T-cell (primary cell): Measurements from ENCODE around the gene TFE3. TPM values are rescaled to one million over a fixed set of nuclear protein-coding genes. Genes with fewer than 3 reads are reported as not detected.

Experiments
- ATAC-seq, 4 experiments: fragments of 200-7000 bp in 3 of 4; fragments of 150-1000 bp in 1 of 4; cut with Tn5 transposase; replicated peaks in 1 of 4; 1 replicate in 3 of 4; 2 replicates in 1 of 4; pipeline ENCODE4 v1.10.0; 2021; ENCODE audit warnings: moderate library complexity in 3 of 4, mild to moderate bottlenecking in 2 of 4, moderate number of reproducible peaks in 1 of 4
- CTCF ChIA-PET, 2 donors: fragments of 300-600 bp; sonication (Branson Sonifier 250); formaldehyde crosslinking; loops; one replicate each; lab custom pipeline; 2022; ENCODE audit warnings: antibody characterized with exemption in 2 of 2; lab: Charles Lee
- POLR2A ChIA-PET, 2 donors: fragments of 300-600 bp; sonication (Branson Sonifier 250); formaldehyde crosslinking; loops; one replicate each; lab custom pipeline; 2022; ENCODE audit warnings: antibody characterized with exemption in 2 of 2; lab: Charles Lee
- DNase-seq, 35 experiments: peaks; one replicate each; pipeline versions ENCODE4 v3.0.0 to v3.0.0-alpha.2; 2013 to 2023
- H3K27ac ChIP-seq: one replicate; pipeline ENCODE4 v1.5.1; 2013; ENCODE audit warnings: low read length
- H3K27me3 ChIP-seq, 2 experiments: replicated peaks in 1 of 2; 1 replicate in 1 of 2; 2 replicates in 1 of 2; pipeline versions ENCODE4 v1.6.1 to v1.7.0; 2013; ENCODE audit warnings: low read length in 1 of 2, mixed read lengths in 1 of 2; ENCODE audit not compliant: control insufficient read depth in 2 of 2, insufficient read depth in 2 of 2; ENCODE audit errors: extremely low read depth in 1 of 2
- H3K36me3 ChIP-seq, 2 donors: 1 replicate in 1 of 2; 2 replicates in 1 of 2; pipeline versions ENCODE4 v1.6.1 to v1.7.0; 2013; ENCODE audit warnings: low read length in 1 of 2; ENCODE audit not compliant: control insufficient read depth in 2 of 2, insufficient read depth in 1 of 2; ENCODE audit errors: extremely low read depth in 1 of 2
- H3K4me1 ChIP-seq, 2 experiments: 1 replicate in 1 of 2; 2 replicates in 1 of 2; pipeline versions ENCODE4 v1.6.1 to v1.7.0; 2013; ENCODE audit warnings: low read length in 2 of 2, mixed read lengths in 1 of 2; ENCODE audit not compliant: insufficient read depth in 2 of 2, control insufficient read depth in 1 of 2; ENCODE audit errors: extremely low read depth in 1 of 2
- H3K4me3 ChIP-seq, 2 donors: 1 replicate in 1 of 2; 2 replicates in 1 of 2; pipeline versions ENCODE4 v1.5.1 to v1.7.0; 2013; ENCODE audit warnings: mild to moderate bottlenecking in 2 of 2, low read length in 1 of 2, moderate library complexity in 1 of 2; ENCODE audit not compliant: control insufficient read depth in 1 of 2; ENCODE audit errors: extremely low read depth in 1 of 2
- H3K9me3 ChIP-seq: 2 replicates; pipeline ENCODE4 v1.7.0; 2013
- H3K27ac Mint-ChIP-seq, 2 donors: one replicate each; pipeline ENCODE4 v1.8.0; 2020 to 2021; ENCODE audit warnings: mild to moderate bottlenecking in 2 of 2, mixed read lengths in 2 of 2
- H3K27me3 Mint-ChIP-seq, 2 donors: one replicate each; pipeline ENCODE4 v1.8.0; 2021 to 2022; ENCODE audit warnings: mixed read lengths in 2 of 2
- H3K36me3 Mint-ChIP-seq: one replicate; pipeline ENCODE4 v1.8.0; 2021; ENCODE audit warnings: mixed read lengths
- H3K4me1 Mint-ChIP-seq, 3 donors: one replicate each; pipeline ENCODE4 v1.8.0; 2020 to 2022; ENCODE audit warnings: mixed read lengths in 3 of 3, mild to moderate bottlenecking in 1 of 3
- H3K4me3 Mint-ChIP-seq, 3 donors: one replicate each; pipeline ENCODE4 v1.8.0; 2020 to 2022; ENCODE audit warnings: mild to moderate bottlenecking in 3 of 3, mixed read lengths in 3 of 3, moderate library complexity in 3 of 3
- H3K9me3 Mint-ChIP-seq, 3 donors: one replicate each; pipeline ENCODE4 v1.8.0; 2020 to 2022; ENCODE audit warnings: mixed read lengths in 3 of 3
- WGBS: methylation state at CpG from one replicate; pipeline ENCODE4 v1.1.5; 2013; ENCODE audit warnings: missing lambda C conversion rate; ENCODE audit not compliant: insufficient coverage; 5-methylcytosine and 5-hydroxymethylcytosine counted together
- total RNA-seq, 35 experiments: library from RNA in 6 of 35; stranded (reverse) in 6 of 35; fragments of 120-200 nt in 1 of 35; gene quantifications; one replicate each; pipeline versions ENCODE4 v1.2.1 to v1.2.4 and lab custom pipeline; 2013 to 2026

Gene TFE3, protein sequence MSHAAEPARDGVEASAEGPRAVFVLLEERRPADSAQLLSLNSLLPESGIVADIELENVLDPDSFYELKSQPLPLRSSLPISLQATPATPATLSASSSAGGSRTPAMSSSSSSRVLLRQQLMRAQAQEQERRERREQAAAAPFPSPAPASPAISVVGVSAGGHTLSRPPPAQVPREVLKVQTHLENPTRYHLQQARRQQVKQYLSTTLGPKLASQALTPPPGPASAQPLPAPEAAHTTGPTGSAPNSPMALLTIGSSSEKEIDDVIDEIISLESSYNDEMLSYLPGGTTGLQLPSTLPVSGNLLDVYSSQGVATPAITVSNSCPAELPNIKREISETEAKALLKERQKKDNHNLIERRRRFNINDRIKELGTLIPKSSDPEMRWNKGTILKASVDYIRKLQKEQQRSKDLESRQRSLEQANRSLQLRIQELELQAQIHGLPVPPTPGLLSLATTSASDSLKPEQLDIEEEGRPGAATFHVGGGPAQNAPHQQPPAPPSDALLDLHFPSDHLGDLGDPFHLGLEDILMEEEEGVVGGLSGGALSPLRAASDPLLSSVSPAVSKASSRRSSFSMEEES
- 10 to 100 TPM; 34.3 to 38.8 (median 35.6) TPM for total RNA-seq
- 12.0 TPM for total RNA-seq (2013)
- total RNA-seq (lab: John Stamatoyannopoulos, UW) = 26.5 to 65.3 (median 43.4) reads per million in 29 experiments

DNA sequence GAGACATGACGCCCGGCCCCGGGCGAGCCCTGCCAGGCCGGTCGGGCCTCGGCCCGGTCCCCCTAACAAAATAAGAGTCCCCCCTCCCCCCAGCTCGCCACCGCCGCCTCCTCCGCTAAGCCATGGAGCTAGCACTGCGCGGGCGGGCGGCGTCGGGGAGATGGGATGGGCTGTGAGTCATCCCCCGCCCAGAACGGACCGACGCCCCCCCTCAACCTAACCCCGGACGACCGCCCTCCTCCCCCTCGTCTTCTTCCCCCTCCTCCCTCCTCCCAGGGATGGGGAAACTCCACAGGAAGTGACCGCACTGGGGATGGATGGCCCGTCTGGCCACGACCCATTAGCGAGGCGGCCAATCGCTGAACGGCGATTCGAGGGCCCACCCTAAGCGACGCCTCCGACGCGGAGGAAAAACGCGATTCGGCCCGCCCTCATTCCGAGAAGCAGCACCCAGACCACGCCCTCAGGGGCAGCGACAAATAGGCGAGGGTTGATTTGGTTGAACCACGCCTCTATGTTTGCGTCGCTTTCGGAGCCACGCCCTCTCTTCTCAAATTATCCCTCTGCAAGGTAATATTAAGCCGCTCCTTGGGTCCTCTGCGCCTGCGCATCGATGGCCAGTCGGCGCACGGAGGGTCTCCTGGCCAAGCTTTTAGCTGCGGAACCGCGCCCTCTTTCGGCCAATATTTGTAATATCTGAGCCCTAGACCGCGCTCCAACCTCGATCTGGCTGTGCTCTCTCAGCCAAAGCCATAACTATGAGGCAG is at the start of gene TFE3:
TFE3 (minus strand) TSS at position 138 of the 767 bp plus-strand sequence; CDS start at position 7, 131 bp downstream.
- Histone ChIP-seq H3K9me3 (no peaks in the 10 kb centered on the region), H3K4me1 (peaks cover 2 to 34% of the 10 kb centered on the region in 2 experiments), H3K4me3 (peak within 1 kb of the TSS; percentile 62 to 63), H3K27me3 (no peaks in the 10 kb centered on the region), H3K27ac (peak within 1 kb of the TSS; percentile 84), H3K36me3 (peaks cover 0 to 7% of the 10 kb centered on the region in 2 donors)
- ChIA-PET POLR2A (interaction anchor here (0.6 to 1.4 kb wide), 4 partner anchors 41 to 88 kb away, joined by 3 to 6 read pairs (median 4); partner anchors contain the start of gene GRIPAP1 (in 1 of the 2)), CTCF (interaction anchor here (0.6 to 1.1 kb wide), 5 partner anchors 37 to 149 kb away, joined by 3 to 6 read pairs (median 3); partner anchors contain the start of gene GRIPAP1 (in 1 of the 2))
- H3K27me3 Mint-ChIP-seq = no peaks in the 10 kb centered on the region
- H3K4me1 Mint-ChIP-seq = peaks cover 32 to 46% (median 40%) of the 10 kb centered on the region in 3 donors
- peak; percentile 89 to 93 (median 90) for ATAC-seq
- WGBS = 0% methylated on average over 12 of the region's 67 CpGs
- H3K9me3 Mint-ChIP-seq = no peaks in the 10 kb centered on the region
- peak within 1 kb of the TSS; percentile 91 to 92 for H3K27ac Mint-ChIP-seq
- H3K4me3 Mint-ChIP-seq = peak within 1 kb of the TSS; percentile 80 to 89 (median 84)
- H3K36me3 Mint-ChIP-seq = peaks cover 7% of the 10 kb centered on the region
- peak; percentile 82 to 97 (median 94) for DNase-seq

DNA sequence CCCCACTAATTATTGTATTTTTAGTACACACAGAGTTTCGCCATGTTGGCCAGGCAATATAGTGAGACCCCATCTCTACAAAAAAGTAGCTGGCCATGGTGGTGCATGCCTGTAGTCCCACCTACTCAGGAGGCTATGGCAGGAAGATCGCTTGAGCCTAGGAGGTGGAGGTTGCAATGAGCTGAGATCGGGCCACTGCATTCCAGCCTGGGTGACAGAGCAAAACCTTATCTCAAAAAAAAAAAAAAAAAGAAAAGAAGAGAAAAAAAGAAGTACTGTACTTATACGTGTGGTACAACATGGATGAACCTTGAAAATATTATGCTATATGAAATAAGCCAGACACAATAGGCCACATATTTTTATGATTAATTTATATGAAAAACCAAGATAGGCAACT is 46.4 kb upstream of the TFE3 start:
- DNase-seq (no peak), ATAC-seq (no peak)
- Histone ChIP-seq H3K27ac (no peak overlapping the region), H3K4me3 (no peak overlapping the region), H3K4me1 (no peaks in the 10 kb centered on the region), H3K36me3 (no peaks in the 10 kb centered on the region), H3K27me3 (no peaks in the 10 kb centered on the region), H3K9me3 (no peaks in the 10 kb centered on the region)
- Mint-ChIP-seq H3K27me3 (no peaks in the 10 kb centered on the region), H3K36me3 (no peaks in the 10 kb centered on the region), H3K9me3 (no peaks in the 10 kb centered on the region), H3K4me3 (no peak overlapping the region), H3K27ac (no peak overlapping the region), H3K4me1 (no peaks in the 10 kb centered on the region)
- CTCF ChIA-PET = interaction anchor here in 1 of 2 donors (0.6 kb wide), 1 partner anchor 40 kb away, joined by 4 read pairs; no protein-coding TSS in a partner anchor
- whole genome bisulfite sequencing = no CpG with 5 or more reads among the region's 4 CpGs
- POLR2A ChIA-PET = interaction anchor here in 1 of 2 donors (0.7 kb wide), 1 partner anchor 62 kb away, joined by 4 read pairs; no protein-coding TSS in a partner anchor

DNA sequence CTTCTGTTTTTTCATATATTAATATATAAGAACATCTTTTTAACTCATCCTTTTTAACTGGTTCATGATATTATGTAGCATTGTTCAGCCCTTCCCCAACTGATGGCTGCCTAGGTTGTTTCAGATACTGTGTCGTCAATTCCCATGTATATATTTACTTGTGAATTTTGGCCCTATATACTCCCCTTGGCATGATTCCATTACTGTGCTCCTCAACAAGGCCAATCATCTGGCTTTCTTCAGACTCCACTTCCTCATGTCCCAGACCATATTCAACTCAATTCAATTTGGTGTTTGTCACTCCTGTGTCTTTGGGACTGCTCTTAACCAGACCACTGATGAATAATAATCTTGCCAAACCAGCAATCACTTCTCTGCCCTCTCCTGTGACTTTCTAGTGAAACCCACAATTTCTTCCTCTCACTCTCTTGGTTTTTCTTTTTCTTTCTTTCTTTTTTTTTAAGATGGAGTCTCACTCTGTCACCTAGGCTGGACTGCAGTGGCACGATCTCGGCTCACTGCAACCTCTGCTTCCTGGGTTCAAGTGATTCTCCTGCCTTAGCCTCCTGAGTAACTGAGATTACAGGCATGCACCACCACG is 39.2 kb upstream of the TFE3 start:
- Histone ChIP-seq H3K27ac (no peak overlapping the region), H3K4me1 (peaks cover 0 to 13% of the 10 kb centered on the region in 2 experiments), H3K9me3 (no peaks in the 10 kb centered on the region), H3K27me3 (no peaks in the 10 kb centered on the region), H3K36me3 (peaks cover 0 to 5% of the 10 kb centered on the region in 2 donors), H3K4me3 (no peak overlapping the region)
- Mint-ChIP-seq H3K27me3 (no peaks in the 10 kb centered on the region), H3K9me3 (no peaks in the 10 kb centered on the region), H3K4me3 (peak overlapping the region in 1 of 3 donors; percentile 25), H3K36me3 (no peaks in the 10 kb centered on the region), H3K4me1 (peaks cover 9 to 16% (median 15%) of the 10 kb centered on the region in 3 donors), H3K27ac (peak overlapping the region in 1 of 2 donors; percentile 60)
- ATAC-seq (no peak), DNase-seq (no peak)
- WGBS = 60% methylated on average over 1 of the region's 4 CpGs
- ChIA-PET CTCF (interaction anchor here in 1 of 2 donors (0.6 kb wide), 1 partner anchor 52 kb away, joined by 3 read pairs; no protein-coding TSS in a partner anchor), POLR2A (interaction anchor here in 1 of 2 donors (0.6 kb wide), 2 partner anchors 34 to 371 kb away, joined by 5 to 9 read pairs; no protein-coding TSS in a partner anchor)

DNA sequence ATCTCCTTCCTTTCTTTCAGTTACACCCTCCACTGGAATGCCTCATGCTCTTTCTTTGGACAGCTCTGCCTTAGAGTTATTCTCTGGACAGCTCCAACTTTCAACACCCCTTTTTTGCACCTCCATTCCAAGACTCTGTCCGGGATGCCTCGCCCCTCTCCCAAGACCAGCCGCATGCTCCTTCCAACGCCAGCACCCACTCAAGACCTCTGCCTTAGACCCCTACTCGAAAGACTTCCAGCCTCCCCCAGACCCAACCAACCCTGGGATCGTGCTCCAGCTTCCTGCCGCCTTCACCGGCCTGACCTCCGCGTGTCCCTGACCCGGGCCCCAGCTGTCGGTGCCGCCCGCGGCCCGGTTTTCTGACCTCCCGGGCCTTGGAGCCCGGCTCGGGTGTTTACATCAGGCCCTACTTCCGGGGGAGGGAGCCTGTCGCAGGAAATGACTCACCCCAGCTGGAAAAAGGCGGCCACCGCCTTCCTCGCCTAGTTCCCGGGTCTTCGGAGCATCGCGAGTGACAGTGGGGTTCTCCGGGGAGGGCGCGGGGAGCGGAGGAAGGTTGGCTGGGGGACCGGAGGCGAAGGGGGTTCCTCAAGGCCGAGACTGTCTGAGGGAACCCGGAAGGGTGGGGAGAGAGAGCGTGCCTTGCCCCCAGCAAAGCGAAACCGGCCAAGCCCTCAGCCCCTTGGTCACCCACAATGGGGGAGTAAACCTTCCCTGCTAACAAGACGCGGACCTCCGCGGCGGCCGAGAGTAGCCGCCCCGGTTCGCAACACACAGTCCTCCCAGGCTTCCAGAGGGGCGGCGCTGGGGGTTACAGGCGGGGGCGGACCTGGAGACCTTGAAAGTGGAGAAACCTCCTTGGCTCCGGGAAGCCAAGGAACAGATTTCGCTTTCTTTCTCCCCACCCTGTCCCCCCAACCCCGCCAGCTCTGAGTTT is 36.6 kb upstream of the TFE3 start, which contains the start of gene WDR45:
WDR45 (minus strand) TSS at position 399 of the 940 bp plus-strand sequence. CDS start 1,792 bp downstream, outside the sequence.
- H3K9me3 ChIP-seq = no peaks in the 10 kb centered on the region
- H3K4me1 ChIP-seq = peaks cover 0 to 13% of the 10 kb centered on the region in 2 experiments
- peak; percentile 82 to 88 (median 86) for ATAC-seq
- peak; percentile 44 to 79 (median 58) for DNase-seq
- Mint-ChIP-seq H3K9me3 (no peaks in the 10 kb centered on the region), H3K27ac (peak within 1 kb of the TSS; percentile 99 to 100), H3K4me3 (peak within 1 kb of the TSS; percentile 77 to 98 (median 87)), H3K36me3 (no peaks in the 10 kb centered on the region), H3K27me3 (no peaks in the 10 kb centered on the region), H3K4me1 (peaks cover 9 to 16% (median 15%) of the 10 kb centered on the region in 3 donors)
- no peaks in the 10 kb centered on the region for H3K27me3 ChIP-seq
- ChIA-PET POLR2A (interaction anchor here (0.5 to 0.7 kb wide), 7 partner anchors 21 to 1556 kb away, joined by 3 to 7 read pairs (median 4); no protein-coding TSS in a partner anchor), CTCF (interaction anchor here in 1 of 2 donors (1.1 to 1.3 kb wide), 2 partner anchors 111 to 143 kb away, joined by 3 read pairs; no protein-coding TSS in a partner anchor)
- WGBS = 2% methylated on average over 29 of the region's 55 CpGs
- peaks cover 0 to 5% of the 10 kb centered on the region in 2 donors for H3K36me3 ChIP-seq
- peak within 1 kb of the TSS; percentile 67 to 78 for H3K4me3 ChIP-seq
- peak within 1 kb of the TSS; percentile 96 for H3K27ac ChIP-seq

DNA sequence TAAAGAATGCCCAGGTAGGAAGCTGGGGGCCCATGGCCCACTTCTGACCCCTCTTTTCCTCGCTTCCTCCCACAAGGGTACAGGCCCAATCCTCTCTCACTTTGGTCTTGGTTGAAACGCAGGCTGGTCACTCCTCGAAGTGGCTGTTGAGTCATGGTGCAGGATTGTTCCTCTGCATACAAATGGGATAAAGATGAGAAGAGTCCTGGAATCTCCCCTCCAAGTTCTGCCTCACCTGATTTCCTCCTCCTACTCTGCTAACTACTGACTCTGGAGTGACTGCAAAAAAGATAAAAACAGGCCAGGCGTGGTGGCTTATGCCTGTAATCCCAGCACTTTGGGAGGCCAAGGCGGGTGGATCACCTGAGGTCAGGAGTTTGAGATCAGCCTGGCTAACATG is 34.8 kb upstream of the TFE3 start:
- H3K27ac Mint-ChIP-seq = peak overlapping the region; percentile 11 to 23

More for the DNA sequence above, 34.8 kb upstream of the TFE3 start:
- Histone ChIP-seq H3K4me1 (peaks cover 0 to 27% of the 10 kb centered on the region in 2 experiments), H3K36me3 (peaks cover 0 to 5% of the 10 kb centered on the region in 2 donors), H3K27ac (no peak overlapping the region), H3K4me3 (no peak overlapping the region), H3K9me3 (no peaks in the 10 kb centered on the region), H3K27me3 (no peaks in the 10 kb centered on the region)
- WGBS = no CpG with 5 or more reads among the region's 5 CpGs
- no peaks in the 10 kb centered on the region for H3K27me3 Mint-ChIP-seq
- no peak for ATAC-seq
- no peak for DNase-seq
- H3K4me1 Mint-ChIP-seq = peaks cover 16 to 29% (median 25%) of the 10 kb centered on the region in 3 donors
- ChIA-PET CTCF (no interaction called here), POLR2A (no interaction called here)
- H3K36me3 Mint-ChIP-seq = no peaks in the 10 kb centered on the region
- H3K4me3 Mint-ChIP-seq = no peak overlapping the region
- H3K9me3 Mint-ChIP-seq = no peaks in the 10 kb centered on the region
